SU-DHL-6 (cell line): ENCODE results near the gene MGMT.

Source experiments
- H2AFZ ChIP-seq: fragments of 200-600 bp; sonication (generic); 2 replicates; pipeline ENCODE4 v1.6.1; 2014; ENCODE audit warnings: low read depth, mild to moderate bottlenecking, moderate library complexity, mixed read lengths, antibody characterized with exemption, low read length; ENCODE audit not compliant: severe bottlenecking
- H3F3A ChIP-seq: fragments of 200-600 bp; shearing (Covaris generic); 2 replicates; pipeline ENCODE4 v1.6.0; 2016; ENCODE audit warnings: antibody characterized with exemption, mild to moderate bottlenecking; ENCODE audit not compliant: insufficient read depth
- H3K27ac ChIP-seq: fragments of 200-600 bp; sonication (generic); 2 replicates; pipeline ENCODE4 v1.5.1; 2016; ENCODE audit warnings: low read depth, mild to moderate bottlenecking, low read length, moderate library complexity, mixed read lengths
- H3K27me3 ChIP-seq: fragments of 200-600 bp; sonication (generic), shearing (Covaris generic); 2 replicates; pipeline ENCODE4 v1.6.0; 2014; ENCODE audit warnings: mild to moderate bottlenecking, low read length
- H3K36me3 ChIP-seq: fragments of 200-600 bp; sonication (generic); 2 replicates; pipeline ENCODE4 v1.6.1; 2014; ENCODE audit warnings: mild to moderate bottlenecking, low read length, mixed read lengths
- H3K4me2 ChIP-seq: fragments of 300-600, 200-600 bp; shearing (Covaris generic), sonication (generic); 2 replicates; pipeline ENCODE4 v1.6.0; 2014; ENCODE audit warnings: low read length, low read depth, mild to moderate bottlenecking; ENCODE audit not compliant: poor library complexity, severe bottlenecking
- H3K4me3 ChIP-seq: fragments of 200-600 bp; sonication (generic); 2 replicates; pipeline ENCODE4 v1.5.1; 2014; ENCODE audit warnings: antibody characterized with exemption, low read length, mild to moderate bottlenecking, mixed read lengths; ENCODE audit not compliant: insufficient read depth, poor library complexity, severe bottlenecking
- H3K79me2 ChIP-seq: fragments of 200-600 bp; sonication (generic); 2 replicates; pipeline ENCODE4 v1.6.1; 2014; ENCODE audit warnings: mild to moderate bottlenecking, low read length, moderate library complexity; ENCODE audit not compliant: insufficient read depth
- H3K9ac ChIP-seq: fragments of 200-600 bp; sonication (generic); 2 replicates; pipeline ENCODE4 v1.7.0; 2014; ENCODE audit warnings: mild to moderate bottlenecking, low read length
- H3K9me2 ChIP-seq: fragments of 200-600 bp; sonication (generic); replicated peaks from 2 replicates; pipeline ENCODE4 v1.6.1; 2014; ENCODE audit warnings: low read length; ENCODE audit not compliant: insufficient read depth
- H3K9me3 ChIP-seq: fragments of 200-600 bp; sonication (generic); 2 replicates; pipeline ENCODE4 v1.6.1; 2014; ENCODE audit warnings: low read length, mixed read lengths; ENCODE audit not compliant: insufficient read depth
- H4K20me1 ChIP-seq: fragments of 200-600 bp; sonication (generic); 2 replicates; pipeline ENCODE4 v1.6.1; 2014; ENCODE audit warnings: low read depth, mild to moderate bottlenecking, antibody characterized with exemption, low read length, moderate library complexity, mixed read lengths
- EZH2phosphoT487 ChIP-seq: fragments of 200-600 bp; sonication (generic), shearing (Covaris generic); conservative IDR thresholded peaks from 2 replicates; pipeline ENCODE4 v1.6.1; 2018; ENCODE audit warnings: mild to moderate bottlenecking, antibody characterized with exemption, low read length, moderate library complexity, mixed read lengths
- TF ChIP-seq, protein P1 (sequence below): fragments of 200-600 bp; sonication (generic); IDR thresholded peaks from one replicate; pipeline ENCODE4 v1.5.1; 2017; ENCODE audit warnings: antibody characterized with exemption, mild to moderate bottlenecking, low read length, moderate library complexity; ENCODE audit not compliant: insufficient read depth, poor library complexity, severe bottlenecking

MGMT gene

DNA sequence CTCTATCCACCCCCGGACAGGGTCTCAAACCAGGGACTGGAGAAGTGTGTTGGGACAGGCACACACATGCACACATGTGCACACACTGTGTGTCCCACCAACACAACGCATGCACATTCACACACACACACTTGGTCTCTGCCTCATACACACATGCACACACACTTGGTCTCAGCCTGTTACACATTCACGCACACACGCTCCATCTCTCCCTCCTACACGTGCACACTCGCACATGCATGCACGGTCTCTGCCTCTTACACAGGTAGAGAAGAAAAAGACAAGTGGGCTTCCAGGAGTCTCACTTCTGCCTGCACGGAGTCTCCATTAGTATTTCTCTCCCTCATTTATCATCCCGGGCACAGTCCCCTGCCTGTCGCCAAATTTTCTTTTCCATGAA lies 325.8 kb downstream of the MGMT start:
- Histone ChIP-seq H3K36me3 (no peaks in the 10 kb centered on the region), H3K27me3 (no peaks in the 10 kb centered on the region), H3K27ac (no peak overlapping the region), H3K9me3 (no peaks in the 10 kb centered on the region), H3F3A (no peaks in the 10 kb centered on the region), H2AFZ (no peak overlapping the region), H3K4me3 (no peak overlapping the region), H3K79me2 (no peaks in the 10 kb centered on the region), H3K9ac (no peak overlapping the region), H3K9me2 (no peaks in the 10 kb centered on the region), H3K4me2 (no peak overlapping the region), H4K20me1 (no peaks in the 10 kb centered on the region)
- no peak for TF ChIP-seq EZH2phosphoT487
- TF ChIP-seq, protein P1, sequence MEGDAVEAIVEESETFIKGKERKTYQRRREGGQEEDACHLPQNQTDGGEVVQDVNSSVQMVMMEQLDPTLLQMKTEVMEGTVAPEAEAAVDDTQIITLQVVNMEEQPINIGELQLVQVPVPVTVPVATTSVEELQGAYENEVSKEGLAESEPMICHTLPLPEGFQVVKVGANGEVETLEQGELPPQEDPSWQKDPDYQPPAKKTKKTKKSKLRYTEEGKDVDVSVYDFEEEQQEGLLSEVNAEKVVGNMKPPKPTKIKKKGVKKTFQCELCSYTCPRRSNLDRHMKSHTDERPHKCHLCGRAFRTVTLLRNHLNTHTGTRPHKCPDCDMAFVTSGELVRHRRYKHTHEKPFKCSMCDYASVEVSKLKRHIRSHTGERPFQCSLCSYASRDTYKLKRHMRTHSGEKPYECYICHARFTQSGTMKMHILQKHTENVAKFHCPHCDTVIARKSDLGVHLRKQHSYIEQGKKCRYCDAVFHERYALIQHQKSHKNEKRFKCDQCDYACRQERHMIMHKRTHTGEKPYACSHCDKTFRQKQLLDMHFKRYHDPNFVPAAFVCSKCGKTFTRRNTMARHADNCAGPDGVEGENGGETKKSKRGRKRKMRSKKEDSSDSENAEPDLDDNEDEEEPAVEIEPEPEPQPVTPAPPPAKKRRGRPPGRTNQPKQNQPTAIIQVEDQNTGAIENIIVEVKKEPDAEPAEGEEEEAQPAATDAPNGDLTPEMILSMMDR, result no peak

GRCh38 chr10:129793479-129793878 lies 326.4 kb downstream of the MGMT start:
- Histone ChIP-seq H3K27me3 (no peaks in the 10 kb centered on the region), H3F3A (no peaks in the 10 kb centered on the region), H4K20me1 (no peaks in the 10 kb centered on the region), H3K9me3 (no peaks in the 10 kb centered on the region), H3K9ac (no peak overlapping the region), H2AFZ (no peak overlapping the region), H3K9me2 (no peaks in the 10 kb centered on the region), H3K36me3 (no peaks in the 10 kb centered on the region), H3K4me3 (no peak overlapping the region), H3K79me2 (no peaks in the 10 kb centered on the region), H3K27ac (no peak overlapping the region), H3K4me2 (no peak overlapping the region)
- TF ChIP-seq, protein P1, result no peak
- TF ChIP-seq EZH2phosphoT487, result no peak

DNA sequence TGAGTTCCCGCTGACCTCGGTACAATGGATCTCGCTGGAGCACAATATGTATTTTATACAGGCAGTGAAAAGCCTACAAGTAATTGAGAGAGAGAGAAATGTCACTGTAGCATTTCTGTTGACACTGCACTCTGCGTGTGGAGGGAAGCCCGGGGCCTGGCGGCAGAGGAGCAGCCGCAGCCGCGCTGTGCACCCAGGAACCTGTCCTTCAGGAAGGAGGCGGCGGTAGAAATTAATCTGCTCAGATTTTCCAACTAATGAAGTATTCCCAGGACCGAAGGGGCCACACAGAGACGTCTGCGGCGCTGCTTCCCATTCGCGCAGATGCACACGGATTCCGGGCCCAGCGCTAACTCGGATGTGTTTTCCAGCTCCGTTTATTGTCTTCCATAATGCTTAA lies 327.0 kb downstream of the MGMT start:
- Histone ChIP-seq H2AFZ (no peak overlapping the region), H3K9ac (no peak overlapping the region), H3K9me3 (no peaks in the 10 kb centered on the region), H4K20me1 (no peaks in the 10 kb centered on the region), H3K79me2 (no peaks in the 10 kb centered on the region), H3K36me3 (no peaks in the 10 kb centered on the region), H3K27ac (no peak overlapping the region), H3K4me2 (no peak overlapping the region), H3K27me3 (no peaks in the 10 kb centered on the region), H3K4me3 (no peak overlapping the region), H3F3A (no peaks in the 10 kb centered on the region), H3K9me2 (no peaks in the 10 kb centered on the region)
- TF ChIP-seq, protein P1, result no peak
- TF ChIP-seq EZH2phosphoT487, result no peak
